K562 (cell line): ENCODE measurements around the gene CCK. TPM values are rescaled to one million over a fixed set of nuclear protein-coding genes. Genes with fewer than 3 reads are reported as not detected.

Experiments used
- ATAC-seq: fragments of 200-7000 bp; cut with Tn5 transposase; 3 replicates; pipeline ENCODE4 v1.9.1; 2020; ENCODE audit warnings: moderate library complexity
- BruUV-seq: library from RNA; stranded (reverse); fragments of 400-500 nt; replicated peaks from 2 replicates; lab custom pipeline; 2021; lab: Mats Ljungman, UMichigan
- CTCF ChIA-PET: fragments of 300-600 bp; formaldehyde crosslinking; extraction: SDS; loops from one replicate; lab custom pipeline; 2021; ENCODE audit warnings: low intra/inter-chr PET ratio; lab: Yijun Ruan, JAX
- POLR2A ChIA-PET: fragments of 300-600, 350-650 bp; sonication (Branson Sonifier 250); formaldehyde crosslinking; extraction: SDS; loops from one replicate; lab custom pipeline; 2021; ENCODE audit warnings: antibody characterized with exemption, inconsistent platforms; lab: Yijun Ruan, JAX
- DNase-seq, 4 experiments: peaks; one replicate each; pipeline versions ENCODE4 v3.0.0 to v3.0.0-alpha.2; 2011 to 2018; ENCODE audit warnings: low spot score in 3 of 4, mixed read lengths in 3 of 4; ENCODE audit errors: extremely low read depth in 1 of 4
- FAIRE-seq: peaks from 2 replicates; lab custom pipeline; 2011; peaks lifted over from hg19 to GRCh38; lab: Jason Lieb, UNC
- H2AFZ ChIP-seq: 2 replicates; pipeline ENCODE4 v1.6.0; 2011; ENCODE audit warnings: low read depth, low read length, control low read depth, inconsistent platforms
- H3K27ac ChIP-seq: fragments of 200-600 bp; 3 replicates; pipeline ENCODE4 v1.8.0; 2011; ENCODE audit warnings: low read depth, mild to moderate bottlenecking, control low read depth, inconsistent platforms, low read length, moderate library complexity, mixed read lengths; ENCODE audit errors: extremely low read depth
- H3K27me3 ChIP-seq, 2 experiments: fragments of 300-600 bp in 1 of 2; 2 replicates in 1 of 2; 3 replicates in 1 of 2; pipeline versions ENCODE4 v1.6.0 to v1.8.0; 2011; ENCODE audit warnings: inconsistent platforms in 2 of 2, low read length in 2 of 2, mild to moderate bottlenecking in 1 of 2, mixed read lengths in 1 of 2, moderate library complexity in 1 of 2; ENCODE audit not compliant: control insufficient read depth in 2 of 2, insufficient read depth in 2 of 2
- H3K36me3 ChIP-seq: fragments of 300-600 bp; 3 replicates; pipeline ENCODE4 v1.8.0; 2011; ENCODE audit warnings: mild to moderate bottlenecking, low read length, inconsistent platforms; ENCODE audit not compliant: control insufficient read depth, insufficient read depth
- H3K4me1 ChIP-seq, 2 experiments: fragments of 200-600 bp in 1 of 2; replicated peaks in 1 of 2; 2 replicates in 1 of 2; 3 replicates in 1 of 2; pipeline versions ENCODE4 v1.5.1 to v1.8.0; 2011; ENCODE audit warnings: inconsistent platforms in 2 of 2, low read length in 2 of 2, mild to moderate bottlenecking in 1 of 2, mixed read lengths in 1 of 2, moderate library complexity in 1 of 2; ENCODE audit not compliant: control insufficient read depth in 2 of 2, insufficient read depth in 2 of 2
- H3K4me2 ChIP-seq: 2 replicates; pipeline ENCODE4 v1.6.1; 2011; ENCODE audit warnings: low read length, control low read depth, inconsistent platforms, mixed read lengths; ENCODE audit not compliant: insufficient read depth
- H3K4me3 ChIP-seq: fragments of 200-600 bp; sonication (generic), shearing (Covaris generic); 2 replicates; pipeline ENCODE4 v1.5.1; 2016; ENCODE audit warnings: control low read depth, inconsistent platforms
- H3K79me2 ChIP-seq: fragments of 200-600 bp; 3 replicates; pipeline ENCODE4 v1.8.0; 2011; ENCODE audit warnings: low read length, inconsistent platforms; ENCODE audit not compliant: control insufficient read depth, insufficient read depth
- H3K9ac ChIP-seq, 2 experiments: 2 replicates each; pipeline versions ENCODE4 v1.6.0 to v1.6.1; 2011; ENCODE audit warnings: low read depth in 2 of 2, low read length in 2 of 2, control low read depth in 1 of 2, inconsistent platforms in 1 of 2, mild to moderate bottlenecking in 1 of 2, mixed read lengths in 1 of 2; ENCODE audit not compliant: insufficient read depth in 1 of 2
- H3K9me1 ChIP-seq: one replicate; pipeline ENCODE4 v1.6.0; 2011; ENCODE audit warnings: inconsistent platforms, mild to moderate bottlenecking, low read length, moderate library complexity; ENCODE audit not compliant: control insufficient read depth, insufficient read depth
- H3K9me3 ChIP-seq: replicated peaks from 2 replicates; pipeline ENCODE4 v1.5.1; 2011; ENCODE audit warnings: low read depth, low read length, inconsistent platforms; ENCODE audit not compliant: control insufficient read depth, insufficient read depth
- H4K20me1 ChIP-seq: replicated peaks from 2 replicates; pipeline ENCODE4 v1.6.1; 2011; ENCODE audit warnings: low read length, inconsistent platforms, mixed read lengths; ENCODE audit not compliant: control insufficient read depth, insufficient read depth
- CBX1 ChIP-seq: sonication (generic); IDR thresholded peaks from 2 replicates; pipeline ENCODE4 v1.6.1; 2016; ENCODE audit warnings: antibody characterized with exemption, low read depth, mild to moderate bottlenecking
- CBX5 ChIP-seq: IDR thresholded peaks from 2 replicates; pipeline ENCODE4 v1.6.1; 2014; ENCODE audit warnings: low read depth, borderline replicate concordance
- KLF13 ChIP-seq: fragments of 450-650 bp; IDR thresholded peaks from 2 replicates; pipeline ENCODE4 v1.6.1; 2016; ENCODE audit warnings: missing genetic modification characterization, low read depth, mild to moderate bottlenecking, missing compliant biosample characterization, moderate library complexity, borderline replicate concordance
- NFRKB ChIP-seq: fragments of 450-650 bp; IDR thresholded peaks from 2 replicates; pipeline ENCODE4 v1.6.1; 2016; ENCODE audit warnings: low read depth
- PML ChIP-seq: IDR thresholded peaks from 2 replicates; pipeline ENCODE4 v1.6.1; 2012; ENCODE audit warnings: low read length, inconsistent platforms
- RCOR1 ChIP-seq, 2 experiments: IDR thresholded peaks; 2 replicates each; pipeline ENCODE4 v1.6.1; 2012; ENCODE audit warnings: low read depth in 2 of 2, low read length in 2 of 2, borderline replicate concordance in 1 of 2, improper control_type of control experiment in 1 of 2
- SMARCA5 ChIP-seq: fragments of 450-650 bp; IDR thresholded peaks from 2 replicates; pipeline ENCODE4 v1.6.1; 2016
- TSC22D4 ChIP-seq: fragments of 450-650 bp; IDR thresholded peaks from 2 replicates; pipeline ENCODE4 v1.6.1; 2016; ENCODE audit warnings: missing genetic modification characterization, missing biosample characterization, control low read depth
- ZNF431 ChIP-seq: sonication (generic); formaldehyde crosslinking; IDR thresholded peaks from 2 replicates; pipeline ENCODE4 v1.8.0; 2022; ENCODE audit warnings: mild to moderate bottlenecking, missing genetic modification reagents
- ZNF449 ChIP-seq: fragments of 250-450 bp; sonication (Bioruptor Pico); IDR thresholded peaks from 2 replicates; pipeline ENCODE4 v1.8.0; 2022; ENCODE audit warnings: moderate library complexity, mild to moderate bottlenecking, inconsistent platforms
- ZSCAN32 ChIP-seq: fragments of 450-650 bp; formaldehyde crosslinking; IDR thresholded peaks from 2 replicates; pipeline ENCODE4 v1.4.0; 2020; ENCODE audit warnings: mild to moderate bottlenecking, moderate library complexity
- WGBS: fragments of 100-300 bp; shearing (Covaris generic); methylation state at CpG from one replicate; pipeline ENCODE4 v1.1.6; 2016; ENCODE audit warnings: low coverage, mixed read lengths; ENCODE audit not compliant: insufficient coverage; ENCODE audit errors: missing lambda C conversion rate; 5-methylcytosine and 5-hydroxymethylcytosine counted together
- in situ Hi-C: fragments of 300-500 bp; cut with MboI; formaldehyde crosslinking; loops from 4 replicates; pipeline ENCODE4 v1.15.0; 2018; ENCODE audit warnings: inconsistent platforms, mixed read lengths
- intact Hi-C: fragments of 100-400 bp; cut with micrococcal nuclease; formaldehyde crosslinking; loops from 2 replicates; pipeline ENCODE4 v1.14.2; 2022
- polyA plus RNA-seq, 8 experiments: library from polyadenylated mRNA; depleted of rRNA in 4 of 8; stranded (reverse) in 5 of 8; unstranded in 3 of 8; fragments of >200 nt; fragmentation: Nextera tagmentation in 2 of 8; fragmentation: Illumina TruSeq in 1 of 8; extraction: Ambion mirVana in 2 of 8; extraction: Trizol in 1 of 8; gene quantifications; 2 replicates each; pipeline versions ENCODE4 v1.2.1 to v1.2.3, GENCODE V29; 2011 to 2014; ENCODE audit warnings: inconsistent platforms in 1 of 8, missing spikeins in 1 of 8
- total RNA-seq, 7 experiments: library from RNA; depleted of rRNA in 6 of 7; stranded (reverse); fragments of >200 nt in 6 of 7; fragmentation: Illumina TruSeq in 2 of 7; extraction: Trizol in 2 of 7; gene quantifications; 2 replicates each; pipeline versions ENCODE4 v1.2.1 to v1.2.3, GENCODE V29; 2011 to 2021; ENCODE audit warnings: low replicate concordance in 1 of 7

The CCK gene
- total and polyA plus RNA-seq, 9 of the 15 experiments (the other 6 are each of a cell fraction or from before 2014, with no cell fraction given) = not detected

DNA sequence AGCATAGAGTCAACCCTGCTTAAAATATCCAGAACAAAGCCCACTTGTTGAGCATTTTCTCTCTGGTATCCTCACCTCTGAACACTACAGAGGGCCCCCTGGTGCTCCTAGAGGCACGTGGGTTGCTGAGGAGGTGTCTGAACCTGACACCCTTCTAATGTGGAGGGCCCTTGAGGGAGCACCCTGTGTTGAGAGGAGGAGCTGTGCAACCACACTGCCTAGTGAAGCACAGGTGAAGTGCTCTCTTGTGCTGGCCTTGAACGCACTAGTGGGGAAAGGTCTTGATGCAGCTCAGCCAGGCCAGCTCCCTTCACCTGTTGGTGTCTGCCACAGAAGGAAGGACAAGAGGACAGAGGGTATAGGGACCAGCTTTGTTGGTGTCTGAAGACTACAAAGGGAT lies 51.9 kb downstream of the CCK start:
- DNase-seq (no peak), ATAC-seq (peak; percentile 51), FAIRE-seq (no peak)
- H4K20me1 ChIP-seq = no peaks in the 10 kb centered on the region
- CTCF ChIA-PET = no interaction called here
- H3K9me1 ChIP-seq = no peaks in the 10 kb centered on the region
- H2AFZ ChIP-seq = no peak overlapping the region
- H3K27ac ChIP-seq = no peak overlapping the region
- no peaks in the 10 kb centered on the region for H3K27me3 ChIP-seq
- BruUV-seq = no TSS peak
- 47% methylated on average over 2 of the region's 2 CpGs for WGBS
- H3K9me3 ChIP-seq = no peaks in the 10 kb centered on the region
- H3K4me1 ChIP-seq = no peaks in the 10 kb centered on the region; a peak in 1 of 5 replicates
- TF ChIP-seq TSC22D4 (tag) = no peak
- TF ChIP-seq PML = no peak
- TF ChIP-seq ZSCAN32 = no peak
- TF ChIP-seq NFRKB = no peak
- intact Hi-C loops (no loop called here), in situ Hi-C loops (no loop called here)
- no peaks in the 10 kb centered on the region for H3K79me2 ChIP-seq
- no peak overlapping the region for H3K4me2 ChIP-seq
- H3K36me3 ChIP-seq = peaks cover 24% of the 10 kb centered on the region
- POLR2A ChIA-PET = no interaction called here
- peak overlapping the region in 1 of 2 experiments; percentile 8; a peak in 1 of 4 replicates for H3K9ac ChIP-seq
- no peak overlapping the region for H3K4me3 ChIP-seq

DNA sequence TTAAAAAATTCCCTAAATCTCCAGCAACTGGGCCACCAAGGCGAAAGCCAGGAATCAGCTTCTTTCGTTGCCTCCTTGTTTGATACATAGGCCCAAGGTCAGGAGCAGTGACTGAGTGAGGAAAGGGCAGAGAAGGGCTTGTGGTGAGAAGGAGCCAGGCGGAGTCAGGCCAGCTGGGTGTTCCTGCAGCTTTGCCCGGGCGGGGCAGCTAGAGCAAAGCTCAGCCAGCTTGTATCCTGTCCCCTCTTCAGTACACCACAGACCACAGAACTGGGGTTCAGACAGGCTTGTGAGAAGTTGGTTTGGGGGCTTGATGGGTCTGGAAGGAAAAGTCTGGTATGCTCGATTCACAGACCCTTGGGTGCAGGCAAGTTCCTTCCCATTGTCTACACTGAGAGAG lies 52.6 kb downstream of the CCK start:
- H3K27me3 ChIP-seq = no peaks in the 10 kb centered on the region
- no peaks in the 10 kb centered on the region for H3K9me3 ChIP-seq
- ChIA-PET CTCF (no interaction called here), POLR2A (interaction anchor here (0.6 to 1.0 kb wide), 2 partner anchors 16 to 437 kb away, joined by 3 to 4 read pairs; no protein-coding TSS in a partner anchor)
- TF ChIP-seq ZNF449 (CRISPR knock-in tag) (no peak), KLF13 (no peak), SMARCA5 (no peak), CBX5 (no peak), ZNF431 (CRISPR knock-in tag) (no peak), RCOR1 (IDR thresholded peaks at IDR 0.05; ENCODE audit: borderline replicate concordance in 1 of 2, low read depth in 2 of 2, low read length in 2 of 2) (no peak), CBX1 (no peak)
- H3K79me2 ChIP-seq = no peaks in the 10 kb centered on the region
- no peak overlapping the region for H3K27ac ChIP-seq
- no peak overlapping the region for H2AFZ ChIP-seq
- ATAC-seq (no peak), DNase-seq (no peak), FAIRE-seq (no peak)
- 0 out of 4 replicates have a peak overlapping the region, but pooled peaks of 1 of the 2 experiments have one; percentile 14 for H3K9ac ChIP-seq
- no TSS peak for BruUV-seq
- in situ Hi-C loops = no loop called here
- intact Hi-C loops = no loop called here
- H3K4me3 ChIP-seq = no peak overlapping the region
- no peaks in the 10 kb centered on the region for H4K20me1 ChIP-seq
- WGBS = 87% methylated on average over 6 of the region's 6 CpGs
- no peaks in the 10 kb centered on the region for H3K9me1 ChIP-seq
- H3K36me3 ChIP-seq = peaks cover 24% of the 10 kb centered on the region
- H3K4me1 ChIP-seq = no peaks in the 10 kb centered on the region; a peak in 1 of 5 replicates
- no peak overlapping the region for H3K4me2 ChIP-seq
